Stimulated activated CD4-positive, alpha-beta T cell treated with anti-CD3 and anti-CD28 coated beads, Interleukin-4, amount 100 ng/mL, for 4 hours (primary cell): ENCODE results near the gene PLAA.

Source experiments
- DNase-seq, 2 experiments: peaks; one replicate each; pipeline ENCODE4 v3.0.0-alpha.2; 2020

Gene PLAA

GRCh38 chr9:26946753-26947727, at the start of gene PLAA:
TSS of gene PLAA (minus strand) at chr9:26947242. CDS start at chr9:26947045, 197 bp downstream.
- peak; percentile 80 to 82 for DNase-seq

- no peak for DNase-seq
These were observed 48.8 kb upstream of the PLAA start for GRCh38 chr9:26995810-26996209.

- no peak for DNase-seq
These were observed 36.3 kb upstream of the PLAA start for GRCh38 chr9:26983340-26983739.

- DNase-seq: no peak
These were observed 29.0 kb upstream of the PLAA start for GRCh38 chr9:26975728-26976707.

GRCh38 chr9:26974927-26975326, 27.9 kb upstream of the PLAA start:
- DNase-seq: no peak

GRCh38 chr9:26973989-26974388, 26.9 kb upstream of the PLAA start:
- DNase-seq: no peak

GRCh38 chr9:26971721-26972120, 24.7 kb upstream of the PLAA start:
- DNase-seq: no peak

GRCh38 chr9:26956860-26957233, 9.8 kb upstream of the PLAA start:
- DNase-seq: no peak

GRCh38 chr9:26955921-26956859, 9.1 kb upstream of the PLAA start, which contains the start of gene IFT74:
TSS of gene IFT74 (plus strand) at chr9:26956412. CDS start at chr9:26961968, 5,556 bp downstream.
- peak; percentile 87 to 91 for DNase-seq

GRCh38 chr9:26955222-26955903, 8.3 kb upstream of the PLAA start:
- DNase-seq: no peak

GRCh38 chr9:26954050-26954508, 7.0 kb upstream of the PLAA start:
- DNase-seq: no peak

- no peak for DNase-seq
These were observed 4.8 kb upstream of the PLAA start for GRCh38 chr9:26951794-26952193.

- DNase-seq: no peak
These were observed 3.5 kb upstream of the PLAA start for GRCh38 chr9:26950521-26950920.

GRCh38 chr9:26949637-26950069, 2.6 kb upstream of the PLAA start:
- DNase-seq: no peak

GRCh38 chr9:26947736-26948135, 694 bp upstream of the PLAA start:
- DNase-seq: peak in 1 of 2 experiments; percentile 22

GRCh38 chr9:26945591-26945990, 1.5 kb downstream of the PLAA start:
- DNase-seq: no peak

GRCh38 chr9:26940779-26941178, 6.3 kb downstream of the PLAA start:
- DNase-seq: no peak

- no peak for DNase-seq
These were observed 6.9 kb downstream of the PLAA start for GRCh38 chr9:26939955-26940711.

GRCh38 chr9:26937816-26938371, 9.1 kb downstream of the PLAA start:
- DNase-seq: no peak

GRCh38 chr9:26935847-26936246, 11.2 kb downstream of the PLAA start:
- DNase-seq: no peak
